Right cardiac atrium (tissue), 5 donors: ENCODE data around the gene GRAMD4. TPM values are rescaled to one million over a fixed set of nuclear protein-coding genes. Genes with fewer than 3 reads are reported as not detected.
"Not testable (repeated sequence)": the region's sequence is repeated elsewhere in the genome, so short reads cannot be mapped to it uniquely, and the experiment has no call there.

ENCODE experiments used
- ATAC-seq, 2 donors: fragments of 200-7000 bp; cut with Tn5 transposase; one replicate each; pipeline versions ENCODE4 v1.8.0 to v1.9.1; 2020; ENCODE audit warnings: moderate library complexity in 2 of 2, mild to moderate bottlenecking in 1 of 2
- DNase-seq, 3 donors: peaks; one replicate each; pipeline ENCODE4 v3.0.0-alpha.2; 2020
- H3K27ac ChIP-seq: one replicate; pipeline ENCODE4 v1.5.1; 2013; ENCODE audit warnings: mild to moderate bottlenecking, low read length, control low read depth, moderate library complexity
- H3K27me3 ChIP-seq: one replicate; pipeline ENCODE4 v1.6.1; 2013; ENCODE audit not compliant: control insufficient read depth, insufficient read depth
- H3K4me1 ChIP-seq: one replicate; pipeline ENCODE4 v1.6.1; 2013; ENCODE audit warnings: low read length; ENCODE audit not compliant: control insufficient read depth, insufficient read depth
- H3K4me3 ChIP-seq: one replicate; pipeline ENCODE4 v1.5.1; 2013; ENCODE audit warnings: low read length, control low read depth
- H3K9me3 ChIP-seq: one replicate; pipeline ENCODE4 v1.6.1; 2013; ENCODE audit warnings: low read length; ENCODE audit not compliant: control insufficient read depth
- WGBS: extraction: QIAGEN DNeasy Blood & Tissue Kit; methylation state at CpG from one replicate; pipeline ENCODE4 v1.1.7; 2013; 5-methylcytosine and 5-hydroxymethylcytosine counted together
- intact Hi-C, 4 donors: fragments of 100-400 bp; cut with DNase I; formaldehyde crosslinking; loops; one replicate each; pipeline versions ENCODE4 v1.11.0 to v1.14.0; 2022 to 2023
- polyA plus RNA-seq: library from polyadenylated mRNA; stranded (reverse); fragments of 200-250 nt; gene quantifications from one replicate; pipeline ENCODE4 v1.2.3, GENCODE V29; 2013
- total RNA-seq, 4 donors: library from RNA; stranded (reverse); fragmentation: NEBNext Ultra II Directional; extraction: Animal tissue kit (Norgen Biotek cat#: 25700); gene quantifications; one replicate each; pipeline ENCODE4 v1.2.1, GENCODE V29; 2021
- donor health status: healthy with polysubstance abuse.
- donor health status: DM: no; HTN: yes; CAD: no.
- donor health status: DM: no; HTN: no; CAD: no.
- donor health status: DM: no; HTN: yes; CAD: no; lungs with severe emphysema.
- donor health status: DM: yes; HTN: yes; CAD: no.

The GRAMD4 gene
- total and polyA plus RNA-seq, 5 donors = 31.6 to 106 (median 81.5) TPM

- 63% methylated on average over 7 of the region's 7 CpGs for WGBS
- DNase-seq = no peak
- Histone ChIP-seq H3K27ac (no peak overlapping the region), H3K9me3 (no peaks in the 10 kb centered on the region), H3K27me3 (no peaks in the 10 kb centered on the region), H3K4me1 (peaks cover 13% of the 10 kb centered on the region), H3K4me3 (no peak overlapping the region)
- ATAC-seq = no peak
- intact Hi-C loops = no loop called here
These were observed 21.7 kb downstream of the GRAMD4 start for GRCh38 chr22:46641811-46642266.

- intact Hi-C loops, DNase-seq, H3K27me3 ChIP-seq, H3K27ac ChIP-seq, H3K4me3 ChIP-seq, H3K9me3 ChIP-seq, ATAC-seq: not testable (repeated sequence)
- 90% methylated on average over 5 of the region's 5 CpGs for WGBS
- peaks cover 18% of the 10 kb centered on the region for H3K4me1 ChIP-seq
These were observed 22.8 kb downstream of the GRAMD4 start for GRCh38 chr22:46642840-46643480.

- H3K27me3 ChIP-seq = no peaks in the 10 kb centered on the region
- peaks cover 18% of the 10 kb centered on the region for H3K4me1 ChIP-seq
- no peak for DNase-seq
- 77% methylated on average over 10 of the region's 10 CpGs for WGBS
- H3K9me3 ChIP-seq = no peaks in the 10 kb centered on the region
- no peak overlapping the region for H3K27ac ChIP-seq
- no peak overlapping the region for H3K4me3 ChIP-seq
- intact Hi-C loops = no loop called here
- ATAC-seq = no peak
These were observed 26.5 kb downstream of the GRAMD4 start for GRCh38 chr22:46646531-46647215.

GRCh38 chr22:46648225-46648820, 28.1 kb downstream of the GRAMD4 start:
- H3K4me1 ChIP-seq = peaks cover 30% of the 10 kb centered on the region
- H3K27me3 ChIP-seq, intact Hi-C loops, H3K27ac ChIP-seq, DNase-seq, ATAC-seq, H3K4me3 ChIP-seq, H3K9me3 ChIP-seq: not testable (repeated sequence)
- 96% methylated on average over 2 of the region's 2 CpGs for WGBS

- Histone ChIP-seq H3K27ac (peak overlapping the region; percentile 91), H3K27me3 (no peaks in the 10 kb centered on the region), H3K9me3 (no peaks in the 10 kb centered on the region), H3K4me3 (no peak overlapping the region), H3K4me1 (peaks cover 35% of the 10 kb centered on the region)
- 16% methylated on average over 25 of the region's 25 CpGs for WGBS
- DNase-seq (peak; percentile 61 to 84 (median 80)), ATAC-seq (peak; percentile 64 to 68)
- intact Hi-C loops = no loop called here
These were observed 29.2 kb downstream of the GRAMD4 start for GRCh38 chr22:46649141-46650077.

GRCh38 chr22:46650078-46650810, 30.1 kb downstream of the GRAMD4 start:
- intact Hi-C loops = no loop called here
- DNase-seq (peak in 1 of 3 donors; percentile 53), ATAC-seq (peak; percentile 3 to 27)
- 42% methylated on average over 25 of the region's 25 CpGs for WGBS
- Histone ChIP-seq H3K4me3 (no peak overlapping the region), H3K27me3 (no peaks in the 10 kb centered on the region), H3K9me3 (no peaks in the 10 kb centered on the region), H3K4me1 (peaks cover 35% of the 10 kb centered on the region), H3K27ac (peak overlapping the region; percentile 91)

GRCh38 chr22:46651316-46651715, 31.1 kb downstream of the GRAMD4 start:
- Histone ChIP-seq H3K9me3 (no peaks in the 10 kb centered on the region), H3K4me3 (no peak overlapping the region), H3K4me1 (peaks cover 33% of the 10 kb centered on the region), H3K27me3 (no peaks in the 10 kb centered on the region), H3K27ac (peak overlapping the region; percentile 45)
- DNase-seq (peak in 1 of 3 donors; percentile 58), ATAC-seq (no peak)
- intact Hi-C loops = no loop called here
- 87% methylated on average over 16 of the region's 16 CpGs for WGBS

- Histone ChIP-seq H3K4me3 (no peak overlapping the region), H3K4me1 (peaks cover 30% of the 10 kb centered on the region), H3K27ac (peak overlapping the region; percentile 7), H3K9me3 (no peaks in the 10 kb centered on the region), H3K27me3 (no peaks in the 10 kb centered on the region)
- DNase-seq (peak; percentile 77 to 80 (median 77)), ATAC-seq (peak; percentile 24 to 68)
- intact Hi-C loops = no loop called here
- WGBS = 39% methylated on average over 22 of the region's 22 CpGs
These were observed 32.1 kb downstream of the GRAMD4 start for GRCh38 chr22:46652081-46652846.

- ATAC-seq = peak; percentile 4 to 9
- DNase-seq = peak in 1 of 3 donors; percentile 63
- Histone ChIP-seq H3K9me3 (no peaks in the 10 kb centered on the region), H3K4me3 (no peak overlapping the region), H3K27ac (peak overlapping the region; percentile 6), H3K4me1 (peaks cover 26% of the 10 kb centered on the region), H3K27me3 (no peaks in the 10 kb centered on the region)
- WGBS = 31% methylated on average over 23 of the region's 23 CpGs
- intact Hi-C loops = no loop called here
These were observed 32.7 kb downstream of the GRAMD4 start for GRCh38 chr22:46652847-46653331.
